Small intestine (tissue), 7 donors: ENCODE measurements around the gene DEGS2. TPM values are rescaled to one million over a fixed set of nuclear protein-coding genes. Genes with fewer than 3 reads are reported as not detected.

Experiments
- DNase-seq, 2 donors: peaks; one replicate each; pipeline versions ENCODE4 v3.0.0 to v3.0.0-alpha.2; 2013
- FAIRE-seq: peaks from 2 replicates; lab custom pipeline; 2012; peaks lifted over from hg19 to GRCh38; lab: Jason Lieb, UNC
- H3K27ac ChIP-seq, 3 donors: one replicate each; pipeline ENCODE4 v1.5.1; 2013; ENCODE audit warnings: low read length in 2 of 3, mild to moderate bottlenecking in 2 of 3, control low read depth in 1 of 3, inconsistent platforms in 1 of 3, low read depth in 1 of 3, moderate library complexity in 1 of 3
- H3K27me3 ChIP-seq, 3 donors: one replicate each; pipeline ENCODE4 v1.6.1; 2013; ENCODE audit warnings: low read length in 3 of 3, inconsistent platforms in 1 of 3; ENCODE audit not compliant: control insufficient read depth in 3 of 3, insufficient read depth in 3 of 3
- H3K36me3 ChIP-seq, 3 donors: one replicate each; pipeline ENCODE4 v1.6.1; 2013; ENCODE audit warnings: low read length in 3 of 3, inconsistent platforms in 1 of 3, low read depth in 1 of 3, mild to moderate bottlenecking in 1 of 3, moderate library complexity in 1 of 3; ENCODE audit not compliant: control insufficient read depth in 3 of 3, insufficient read depth in 2 of 3
- H3K4me1 ChIP-seq, 3 donors: one replicate each; pipeline ENCODE4 v1.6.1; 2013; ENCODE audit warnings: low read length in 2 of 3, inconsistent platforms in 1 of 3, low read depth in 1 of 3, mild to moderate bottlenecking in 1 of 3, moderate library complexity in 1 of 3; ENCODE audit not compliant: control insufficient read depth in 3 of 3, insufficient read depth in 2 of 3
- H3K4me3 ChIP-seq, 3 donors: one replicate each; pipeline ENCODE4 v1.5.1; 2013; ENCODE audit warnings: low read length in 3 of 3, control low read depth in 1 of 3, inconsistent platforms in 1 of 3, low read depth in 1 of 3, mild to moderate bottlenecking in 1 of 3, moderate library complexity in 1 of 3
- H3K9me3 ChIP-seq, 2 donors: one replicate each; pipeline ENCODE4 v1.6.1; 2013; ENCODE audit warnings: low read depth in 1 of 2, low read length in 1 of 2; ENCODE audit not compliant: control insufficient read depth in 2 of 2, insufficient read depth in 1 of 2
- WGBS, 3 donors: extraction: QIAGEN DNeasy Blood & Tissue Kit; methylation state at CpG; one replicate each; pipeline ENCODE4 v1.1.7; 2013; 5-methylcytosine and 5-hydroxymethylcytosine counted together
- polyA plus RNA-seq, 4 donors: library from polyadenylated mRNA; stranded (reverse) in 3 of 4; unstranded in 1 of 4; fragments of 200-250 nt in 3 of 4; fragments of 120-200 nt in 1 of 4; gene quantifications; one replicate each; pipeline versions ENCODE4 v1.2.1 to v1.2.3, GENCODE V29; 2013
- donor health status: healthy with polysubstance abuse.
- donor health status: control.
- donor health status: control.
- donor health status: Bipolar disorder and iron deficiency.
- donor health status: healthy.

The DEGS2 gene
- polyA plus RNA-seq, 4 donors, result 16.1 to 47.0 (median 24.0) TPM

- WGBS, 3 donors, result 17 to 54% (median 41%) methylated on average over 18 of the region's 18 CpGs
- Histone ChIP-seq H3K4me1 (peaks cover 4 to 85% (median 25%) of the 10 kb centered on the region in 3 donors), H3K36me3 (peaks cover 3 to 83% (median 4%) of the 10 kb centered on the region in 3 donors), H3K27me3 (no peaks in the 10 kb centered on the region), H3K27ac (peak overlapping the region; percentile 89 to 94 (median 92)), H3K9me3 (no peaks in the 10 kb centered on the region), H3K4me3 (peak overlapping the region in 1 of 3 donors; percentile 18)
- DNase-seq (peak; percentile 92 to 94), FAIRE-seq (no peak)
Observed at GRCh38 chr14:100144996-100145646, 14.3 kb downstream of the DEGS2 start.

- Histone ChIP-seq H3K4me3 (no peak overlapping the region), H3K9me3 (no peaks in the 10 kb centered on the region), H3K27me3 (no peaks in the 10 kb centered on the region), H3K27ac (peak overlapping the region; percentile 66 to 94 (median 92)), H3K36me3 (peaks cover 3 to 83% (median 4%) of the 10 kb centered on the region in 3 donors), H3K4me1 (peaks cover 4 to 85% (median 25%) of the 10 kb centered on the region in 3 donors)
- FAIRE-seq (no peak), DNase-seq (no peak)
- 30 to 42% (median 35%) methylated on average over 4 of the region's 4 CpGs for WGBS, 3 donors
Observed at GRCh38 chr14:100144645-100144995, 14.8 kb downstream of the DEGS2 start.

GRCh38 chr14:100143934-100144333 lies 15.5 kb downstream of the DEGS2 start:
- Histone ChIP-seq H3K27ac (peak overlapping the region in 2 of 3 donors; percentile 92 to 94), H3K9me3 (no peaks in the 10 kb centered on the region), H3K4me3 (no peak overlapping the region), H3K27me3 (no peaks in the 10 kb centered on the region), H3K36me3 (peaks cover 3 to 84% (median 4%) of the 10 kb centered on the region in 3 donors), H3K4me1 (peaks cover 4 to 84% (median 24%) of the 10 kb centered on the region in 3 donors)
- WGBS, 3 donors, result 86 to 90% (median 86%) methylated on average over 23 of the region's 23 CpGs
- FAIRE-seq (no peak), DNase-seq (no peak)

- no peak for DNase-seq
- WGBS, 3 donors, result 88 to 94% (median 93%) methylated on average over 18 of the region's 18 CpGs
- FAIRE-seq, result no peak
- Histone ChIP-seq H3K27me3 (no peaks in the 10 kb centered on the region), H3K36me3 (peaks cover 3 to 84% (median 4%) of the 10 kb centered on the region in 3 donors), H3K4me3 (no peak overlapping the region), H3K4me1 (peaks cover 4 to 84% (median 20%) of the 10 kb centered on the region in 3 donors), H3K9me3 (no peaks in the 10 kb centered on the region), H3K27ac (peak overlapping the region; percentile 74 to 94 (median 87))
Observed at GRCh38 chr14:100143523-100143922, 15.9 kb downstream of the DEGS2 start.

- DNase-seq (peak; percentile 81 to 82), FAIRE-seq (no peak)
- Histone ChIP-seq H3K27me3 (no peaks in the 10 kb centered on the region), H3K9me3 (no peaks in the 10 kb centered on the region), H3K4me1 (peaks cover 4 to 77% (median 17%) of the 10 kb centered on the region in 3 donors), H3K27ac (peak overlapping the region; percentile 74 to 87 (median 80)), H3K4me3 (no peak overlapping the region), H3K36me3 (peaks cover 3 to 85% (median 4%) of the 10 kb centered on the region in 3 donors)
- WGBS, 3 donors, result 16 to 47% (median 31%) methylated on average over 14 of the region's 14 CpGs
Observed at GRCh38 chr14:100142073-100143040, 17.1 kb downstream of the DEGS2 start.

GRCh38 chr14:100141098-100141497 lies 18.3 kb downstream of the DEGS2 start:
- WGBS, 3 donors, result 75 to 82% (median 81%) methylated on average over 7 of the region's 7 CpGs
- no peaks in the 10 kb centered on the region for H3K9me3 ChIP-seq
- no peak overlapping the region for H3K4me3 ChIP-seq
- no peak for FAIRE-seq
- H3K27me3 ChIP-seq, result no peaks in the 10 kb centered on the region
- peaks cover 3 to 91% (median 4%) of the 10 kb centered on the region in 3 donors for H3K36me3 ChIP-seq
- H3K4me1 ChIP-seq, result peaks cover 4 to 65% (median 9%) of the 10 kb centered on the region in 3 donors
- no peak for DNase-seq
- peak overlapping the region in 2 of 3 donors; percentile 80 to 87 for H3K27ac ChIP-seq

GRCh38 chr14:100140452-100141078 lies 18.9 kb downstream of the DEGS2 start:
- Histone ChIP-seq H3K4me3 (no peak overlapping the region), H3K36me3 (peaks cover 3 to 91% (median 4%) of the 10 kb centered on the region in 3 donors), H3K9me3 (no peaks in the 10 kb centered on the region), H3K4me1 (peaks cover 4 to 59% (median 5%) of the 10 kb centered on the region in 3 donors), H3K27me3 (no peaks in the 10 kb centered on the region), H3K27ac (peak overlapping the region in 1 of 3 donors; percentile 80)
- WGBS, 3 donors, result 22 to 59% (median 28%) methylated on average over 16 of the region's 16 CpGs
- FAIRE-seq (no peak), DNase-seq (peak; percentile 69 to 89)

- WGBS, 3 donors, result 90 to 95% (median 94%) methylated on average over 13 of the region's 13 CpGs
- peaks cover 3 to 95% (median 4%) of the 10 kb centered on the region in 3 donors for H3K36me3 ChIP-seq
- H3K27ac ChIP-seq, result no peak overlapping the region
- H3K27me3 ChIP-seq, result no peaks in the 10 kb centered on the region
- H3K4me1 ChIP-seq, result peaks cover 0 to 47% (median 5%) of the 10 kb centered on the region in 3 donors
- DNase-seq (no peak), FAIRE-seq (no peak)
- no peak overlapping the region for H3K4me3 ChIP-seq
- H3K9me3 ChIP-seq, result no peaks in the 10 kb centered on the region
Observed at GRCh38 chr14:100138955-100139354, 20.5 kb downstream of the DEGS2 start.
